H9 (cell line): ENCODE results near the gene ZFPM1. TPM values are rescaled to one million over a fixed set of nuclear protein-coding genes. Genes with fewer than 3 reads are reported as not detected.
"Not testable (repeated sequence)": the region's sequence is repeated elsewhere in the genome, so short reads cannot be mapped to it uniquely, and the experiment has no call there.

ENCODE experiments used
- DNase-seq: peaks from one replicate; pipeline ENCODE4 v3.0.0-alpha.2; 2017
- H2AFZ ChIP-seq: one replicate; pipeline ENCODE4 v1.6.1; 2013; ENCODE audit warnings: mild to moderate bottlenecking, low read length, control low read depth, moderate library complexity
- H2AK5ac ChIP-seq: 2 replicates; pipeline ENCODE4 v1.6.1; 2013; ENCODE audit warnings: low read length, control low read depth, mixed read lengths; ENCODE audit not compliant: insufficient read length
- H2BK120ac ChIP-seq: one replicate; pipeline ENCODE4 v1.6.1; 2013; ENCODE audit warnings: low read depth, mild to moderate bottlenecking, low read length, control low read depth, inconsistent platforms; ENCODE audit not compliant: poor library complexity, severe bottlenecking
- H2BK12ac ChIP-seq: 2 replicates; pipeline ENCODE4 v1.6.1; 2013; ENCODE audit warnings: low read length, control low read depth, mixed read lengths, low read depth; ENCODE audit not compliant: insufficient read length
- H2BK15ac ChIP-seq: 2 replicates; pipeline ENCODE4 v1.6.1; 2013; ENCODE audit warnings: low read depth, low read length, control low read depth
- H2BK20ac ChIP-seq: one replicate; pipeline ENCODE4 v1.6.1; 2013; ENCODE audit warnings: low read depth, mild to moderate bottlenecking, low read length, control low read depth, inconsistent platforms; ENCODE audit not compliant: poor library complexity, severe bottlenecking
- H2BK5ac ChIP-seq: 2 replicates; pipeline ENCODE4 v1.6.1; 2013; ENCODE audit warnings: low read length, control low read depth, mixed read lengths; ENCODE audit not compliant: insufficient read length
- H3K14ac ChIP-seq: 2 replicates; pipeline ENCODE4 v1.6.1; 2013; ENCODE audit warnings: low read length, control low read depth; ENCODE audit not compliant: insufficient read depth
- H3K18ac ChIP-seq: 2 replicates; pipeline ENCODE4 v1.6.1; 2013; ENCODE audit warnings: low read depth, mild to moderate bottlenecking, mixed read lengths, low read length, control low read depth; ENCODE audit not compliant: insufficient read length
- H3K23ac ChIP-seq: 2 replicates; pipeline ENCODE4 v1.6.1; 2013; ENCODE audit warnings: low read length, control low read depth, mixed read lengths, low read depth; ENCODE audit not compliant: insufficient read length
- H3K23me2 ChIP-seq: 2 replicates; pipeline ENCODE4 v1.6.1; 2013; ENCODE audit warnings: low read depth, mild to moderate bottlenecking, mixed read lengths, low read length, control low read depth; ENCODE audit not compliant: insufficient read length, poor library complexity, severe bottlenecking
- H3K27ac ChIP-seq: 2 replicates; pipeline ENCODE4 v1.5.1; 2013; ENCODE audit warnings: low read length, control low read depth, mixed read lengths, low read depth; ENCODE audit not compliant: insufficient read length
- H3K27me3 ChIP-seq: 2 replicates; pipeline ENCODE4 v1.6.1; 2013; ENCODE audit warnings: low read length, control low read depth, inconsistent platforms; ENCODE audit not compliant: insufficient read depth
- H3K4ac ChIP-seq: 2 replicates; pipeline ENCODE4 v1.6.1; 2013; ENCODE audit warnings: low read depth, mild to moderate bottlenecking, control low read depth, inconsistent platforms, low read length, moderate library complexity
- H3K4me1 ChIP-seq: 2 replicates; pipeline ENCODE4 v1.6.1; 2013; ENCODE audit warnings: low read length, control low read depth, inconsistent platforms; ENCODE audit not compliant: insufficient read depth
- H3K4me2 ChIP-seq: 2 replicates; pipeline ENCODE4 v1.6.1; 2013; ENCODE audit warnings: low read length, control low read depth, mixed read lengths; ENCODE audit not compliant: insufficient read length, insufficient read depth
- H3K56ac ChIP-seq: 2 replicates; pipeline ENCODE4 v1.6.1; 2013; ENCODE audit warnings: low read depth, mild to moderate bottlenecking, mixed read lengths, low read length, control low read depth; ENCODE audit not compliant: insufficient read length
- H3K79me1 ChIP-seq: 2 replicates; pipeline ENCODE4 v1.6.1; 2013; ENCODE audit warnings: low read depth, mild to moderate bottlenecking, moderate library complexity, low read length, control low read depth, inconsistent platforms; ENCODE audit not compliant: insufficient read depth, poor library complexity, severe bottlenecking
- H3K79me2 ChIP-seq: 2 replicates; pipeline ENCODE4 v1.6.1; 2013; ENCODE audit warnings: low read length, control low read depth, inconsistent platforms; ENCODE audit not compliant: insufficient read depth
- H3K9ac ChIP-seq: 2 replicates; pipeline ENCODE4 v1.6.1; 2013; ENCODE audit warnings: low read length, control low read depth, mixed read lengths; ENCODE audit not compliant: insufficient read length; ENCODE audit errors: extremely low read depth
- H3K9me3 ChIP-seq: one replicate; pipeline ENCODE4 v1.6.1; 2013; ENCODE audit warnings: low read depth, low read length, inconsistent platforms; ENCODE audit not compliant: control insufficient read depth
- H3T11ph ChIP-seq: one replicate; pipeline ENCODE4 v1.6.1; 2013; ENCODE audit warnings: mild to moderate bottlenecking, low read length, control low read depth, inconsistent platforms
- H4K20me1 ChIP-seq: one replicate; pipeline ENCODE4 v1.6.1; 2013; ENCODE audit not compliant: control insufficient read depth, insufficient read length, insufficient read depth
- H4K5ac ChIP-seq: 2 replicates; pipeline ENCODE4 v1.6.1; 2013; ENCODE audit warnings: low read depth, mild to moderate bottlenecking, mixed read lengths, low read length, control low read depth; ENCODE audit not compliant: insufficient read length
- H4K8ac ChIP-seq: replicated peaks from 2 replicates; pipeline ENCODE4 v1.6.1; 2013; ENCODE audit warnings: low read length, control low read depth, mixed read lengths, low read depth; ENCODE audit not compliant: insufficient read length
- H4K91ac ChIP-seq: 2 replicates; pipeline ENCODE4 v1.6.1; 2013; ENCODE audit warnings: low read depth, mild to moderate bottlenecking, moderate library complexity, mixed read lengths, low read length, control low read depth; ENCODE audit not compliant: insufficient read length
- H3K27ac Mint-ChIP-seq, 3 experiments: 2 replicates in 2 of 3; 3 replicates in 1 of 3; pipeline ENCODE4 v1.8.0; 2020 to 2021; ENCODE audit warnings: mixed read lengths in 3 of 3, mild to moderate bottlenecking in 1 of 3, moderate library complexity in 1 of 3
- H3K27me3 Mint-ChIP-seq: 2 replicates; pipeline ENCODE4 v1.8.0; 2021; ENCODE audit warnings: low read depth, mild to moderate bottlenecking, moderate library complexity, mixed read lengths
- H3K36me3 Mint-ChIP-seq, 3 experiments: 2 replicates in 2 of 3; 3 replicates in 1 of 3; pipeline ENCODE4 v1.8.0; 2020 to 2021; ENCODE audit warnings: low read depth in 3 of 3, mixed read lengths in 3 of 3; ENCODE audit not compliant: insufficient read depth in 1 of 3
- H3K4me1 Mint-ChIP-seq, 2 experiments: 2 replicates each; pipeline ENCODE4 v1.8.0; 2020; ENCODE audit warnings: mixed read lengths in 2 of 2
- H3K4me3 Mint-ChIP-seq, 2 experiments: 2 replicates in 1 of 2; 3 replicates in 1 of 2; pipeline ENCODE4 v1.8.0; 2020 to 2021; ENCODE audit warnings: mild to moderate bottlenecking in 2 of 2, mixed read lengths in 2 of 2, moderate library complexity in 1 of 2
- H3K9me3 Mint-ChIP-seq, 2 experiments: 2 replicates in 1 of 2; 3 replicates in 1 of 2; pipeline ENCODE4 v1.8.0; 2020; ENCODE audit warnings: mild to moderate bottlenecking in 2 of 2, mixed read lengths in 2 of 2, moderate library complexity in 1 of 2
- WGBS: extraction: QIAGEN DNeasy Blood & Tissue Kit; methylation state at CpG from one replicate; pipeline ENCODE4 v1.1.7; 2013; ENCODE audit warnings: missing lambda C conversion rate, low lambda C conversion rate, mixed read lengths; ENCODE audit not compliant: insufficient read length; ENCODE audit errors: extremely low coverage; 5-methylcytosine and 5-hydroxymethylcytosine counted together
- total RNA-seq: library from RNA; stranded (reverse); gene quantifications from 2 replicates; pipeline ENCODE4 v1.2.1, GENCODE V29; 2021
- TF ChIP-seq, protein P1 (sequence below): fragments of 200-600 bp; sonication (generic); conservative IDR thresholded peaks from 3 replicates; pipeline ENCODE4 v1.8.0; 2021; ENCODE audit warnings: antibody characterized with exemption, mild to moderate bottlenecking

ZFPM1 gene
- total RNA-seq, 1 experiment from 2014 or later = 3.6 TPM

- no peak overlapping the region for H2BK15ac ChIP-seq
- no peak overlapping the region for H2BK12ac ChIP-seq
- peaks cover 4 to 20% of the 10 kb centered on the region in 2 experiments for H3K4me1 Mint-ChIP-seq
- H3K27ac ChIP-seq = no peak overlapping the region
- no peaks in the 10 kb centered on the region for H3K9me3 ChIP-seq
- no peak overlapping the region for H4K91ac ChIP-seq
- WGBS = no CpG with 5 or more reads among the region's 36 CpGs
- no peak overlapping the region for H2AK5ac ChIP-seq
- H3K4ac ChIP-seq = no peak overlapping the region
- H3K23ac ChIP-seq = no peak overlapping the region
- no peak for DNase-seq
- H3K27me3 ChIP-seq = no peaks in the 10 kb centered on the region
- H3K79me1 ChIP-seq = no peaks in the 10 kb centered on the region
- H2AFZ ChIP-seq = no peak overlapping the region
- no peaks in the 10 kb centered on the region for H3K79me2 ChIP-seq
- no peaks in the 10 kb centered on the region for H3K9me3 Mint-ChIP-seq
- no peak overlapping the region for H4K5ac ChIP-seq
- no peak overlapping the region for H3K4me2 ChIP-seq
- H3K18ac ChIP-seq = no peak overlapping the region
- no peaks in the 10 kb centered on the region for H3K36me3 Mint-ChIP-seq
- H3K14ac ChIP-seq = peak overlapping the region; percentile 16; the same call in 1 of the 2 replicates
- H3K9ac ChIP-seq = no peak overlapping the region
- H3K4me1 ChIP-seq = no peaks in the 10 kb centered on the region
- no peak overlapping the region for H3K27ac Mint-ChIP-seq
- no peak overlapping the region for H3K4me3 Mint-ChIP-seq
- no peaks in the 10 kb centered on the region for H3K23me2 ChIP-seq
- no peak overlapping the region for H3K56ac ChIP-seq
- no peak overlapping the region for H2BK20ac ChIP-seq
- no peak overlapping the region for H4K8ac ChIP-seq
- H2BK120ac ChIP-seq = no peak overlapping the region
- no peaks in the 10 kb centered on the region for H3K27me3 Mint-ChIP-seq
- no peak overlapping the region for H3T11ph ChIP-seq
- no peaks in the 10 kb centered on the region for H4K20me1 ChIP-seq
- H2BK5ac ChIP-seq = no peak overlapping the region
- TF ChIP-seq, protein P1, sequence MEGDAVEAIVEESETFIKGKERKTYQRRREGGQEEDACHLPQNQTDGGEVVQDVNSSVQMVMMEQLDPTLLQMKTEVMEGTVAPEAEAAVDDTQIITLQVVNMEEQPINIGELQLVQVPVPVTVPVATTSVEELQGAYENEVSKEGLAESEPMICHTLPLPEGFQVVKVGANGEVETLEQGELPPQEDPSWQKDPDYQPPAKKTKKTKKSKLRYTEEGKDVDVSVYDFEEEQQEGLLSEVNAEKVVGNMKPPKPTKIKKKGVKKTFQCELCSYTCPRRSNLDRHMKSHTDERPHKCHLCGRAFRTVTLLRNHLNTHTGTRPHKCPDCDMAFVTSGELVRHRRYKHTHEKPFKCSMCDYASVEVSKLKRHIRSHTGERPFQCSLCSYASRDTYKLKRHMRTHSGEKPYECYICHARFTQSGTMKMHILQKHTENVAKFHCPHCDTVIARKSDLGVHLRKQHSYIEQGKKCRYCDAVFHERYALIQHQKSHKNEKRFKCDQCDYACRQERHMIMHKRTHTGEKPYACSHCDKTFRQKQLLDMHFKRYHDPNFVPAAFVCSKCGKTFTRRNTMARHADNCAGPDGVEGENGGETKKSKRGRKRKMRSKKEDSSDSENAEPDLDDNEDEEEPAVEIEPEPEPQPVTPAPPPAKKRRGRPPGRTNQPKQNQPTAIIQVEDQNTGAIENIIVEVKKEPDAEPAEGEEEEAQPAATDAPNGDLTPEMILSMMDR = no peak
Observed at GRCh38 chr16:88484505-88485365, 31.7 kb downstream of the ZFPM1 start.

- H3K9me3 ChIP-seq, H2AK5ac ChIP-seq, H3K56ac ChIP-seq, H3K79me2 ChIP-seq, H3K36me3 Mint-ChIP-seq, H2AFZ ChIP-seq, H3K9ac ChIP-seq, H4K91ac ChIP-seq, H3K27ac Mint-ChIP-seq, H3K27ac ChIP-seq, H3K4ac ChIP-seq, H3K27me3 ChIP-seq, H3K79me1 ChIP-seq, H2BK20ac ChIP-seq, H3K9me3 Mint-ChIP-seq, DNase-seq, H3K4me2 ChIP-seq, H3K23me2 ChIP-seq, H2BK15ac ChIP-seq, H3K27me3 Mint-ChIP-seq, H3K4me3 Mint-ChIP-seq, H3K14ac ChIP-seq, H4K5ac ChIP-seq, H2BK12ac ChIP-seq, H4K8ac ChIP-seq, H2BK5ac ChIP-seq, H3K23ac ChIP-seq, H2BK120ac ChIP-seq, H3T11ph ChIP-seq, H3K4me1 ChIP-seq, H4K20me1 ChIP-seq, H3K18ac ChIP-seq: not testable (repeated sequence)
- H3K4me1 Mint-ChIP-seq = peaks cover 2 to 16% of the 10 kb centered on the region in 2 experiments; a peak in 2 of 4 replicates
- WGBS = no CpG with 5 or more reads among the region's 8 CpGs
Observed at GRCh38 chr16:88485366-88485741, 32.3 kb downstream of the ZFPM1 start.
